UCSD-AML1 (cell line): ENCODE measurements around the gene STAT1.

ENCODE experiments used
- DNase-seq: peaks from one replicate; lab custom pipeline; 2025; ENCODE audit not compliant: unreplicated experiment; lab: John Stamatoyannopoulos, UW

STAT1 gene

GRCh38 chr2:191013932-191014652 lies at the start of gene STAT1:
Gene STAT1, minus strand, starts transcription at chr2:191014171. Its CDS starts 4,168 bp downstream, at chr2:191010003.
- DNase-seq: peak; percentile 97

GRCh38 chr2:191063584-191063983 lies 49.6 kb upstream of the STAT1 start:
- DNase-seq: no peak

GRCh38 chr2:191061381-191061980 lies 47.5 kb upstream of the STAT1 start:
- no peak for DNase-seq

- no peak for DNase-seq
Measured at GRCh38 chr2:191059308-191059707, 45.3 kb upstream of the STAT1 start.

GRCh38 chr2:191056228-191056627 lies 42.3 kb upstream of the STAT1 start:
- DNase-seq: no peak

- no peak for DNase-seq
Measured at GRCh38 chr2:191053256-191053655, 39.3 kb upstream of the STAT1 start.

GRCh38 chr2:191051825-191052778 lies 38.1 kb upstream of the STAT1 start:
- no peak for DNase-seq

- DNase-seq: no peak
Measured at GRCh38 chr2:191051177-191051576, 37.2 kb upstream of the STAT1 start.

GRCh38 chr2:191050640-191050987 lies 36.6 kb upstream of the STAT1 start:
- DNase-seq: no peak

GRCh38 chr2:191049728-191050639 lies 36.0 kb upstream of the STAT1 start:
- no peak for DNase-seq

- DNase-seq: no peak
Measured at GRCh38 chr2:191048073-191048472, 34.1 kb upstream of the STAT1 start.

GRCh38 chr2:191045141-191045540 lies 31.2 kb upstream of the STAT1 start:
- DNase-seq: no peak

GRCh38 chr2:191043438-191043837 lies 29.5 kb upstream of the STAT1 start:
- no peak for DNase-seq

GRCh38 chr2:191041418-191042161 lies 27.6 kb upstream of the STAT1 start:
- no peak for DNase-seq

GRCh38 chr2:191039616-191040015 lies 25.6 kb upstream of the STAT1 start:
- DNase-seq: no peak

- no peak for DNase-seq
Measured at GRCh38 chr2:191038741-191039140, 24.8 kb upstream of the STAT1 start.

GRCh38 chr2:191038241-191038725 lies 24.3 kb upstream of the STAT1 start:
- DNase-seq: no peak

GRCh38 chr2:191037351-191037750 lies 23.4 kb upstream of the STAT1 start:
- DNase-seq: no peak

- no peak for DNase-seq
Measured at GRCh38 chr2:191036363-191036762, 22.4 kb upstream of the STAT1 start.
